Activated B cell treated with CpG ODN at 0.5 μM for 24 hours (primary cell): ENCODE results near the gene RASA1. TPM values are rescaled to one million over a fixed set of nuclear protein-coding genes. Genes with fewer than 3 reads are reported as not detected.

ENCODE experiments used
- ATAC-seq: fragments of 200-7000 bp; cut with Tn5 transposase; one replicate; pipeline ENCODE4 v1.10.0; 2021; ENCODE audit warnings: low read depth, mild to moderate bottlenecking, moderate library complexity
- CTCF ChIA-PET: fragments of 350-600 bp; sonication (Branson Sonifier 250); formaldehyde crosslinking; loops from one replicate; lab custom pipeline; 2021; ENCODE audit warnings: antibody characterized with exemption; lab: Charles Lee
- POLR2A ChIA-PET: fragments of 350-600 bp; sonication (Branson Sonifier 250); formaldehyde crosslinking; loops from one replicate; lab custom pipeline; 2021; ENCODE audit warnings: antibody characterized with exemption; lab: Charles Lee
- DNase-seq: peaks from one replicate; pipeline ENCODE4 v3.0.0; 2022
- H3K27ac Mint-ChIP-seq: one replicate; pipeline ENCODE4 v1.8.0; 2020; ENCODE audit warnings: mixed read lengths
- H3K27me3 Mint-ChIP-seq: one replicate; pipeline ENCODE4 v1.8.0; 2021; ENCODE audit warnings: mixed read lengths
- H3K36me3 Mint-ChIP-seq: one replicate; pipeline ENCODE4 v1.8.0; 2021; ENCODE audit warnings: low read depth, mixed read lengths
- H3K4me1 Mint-ChIP-seq: one replicate; pipeline ENCODE4 v1.8.0; 2021; ENCODE audit warnings: mixed read lengths
- H3K4me3 Mint-ChIP-seq: one replicate; pipeline ENCODE4 v1.8.0; 2020; ENCODE audit warnings: mild to moderate bottlenecking, mixed read lengths
- H3K9me3 Mint-ChIP-seq: one replicate; pipeline ENCODE4 v1.8.0; 2020; ENCODE audit warnings: mixed read lengths
- CTCF ChIP-seq: fragments of 200-600 bp; IDR thresholded peaks from one replicate; pipeline ENCODE4 v1.8.0; 2022; ENCODE audit warnings: antibody characterized with exemption, mild to moderate bottlenecking
- intact Hi-C: fragments of 100-400 bp; cut with micrococcal nuclease; formaldehyde crosslinking; loops from one replicate; pipeline ENCODE4 v1.15.1; 2024
- total RNA-seq: library from RNA; stranded (reverse); gene quantifications from 2 replicates; pipeline ENCODE4 v1.2.3, GENCODE V29; 2022

RASA1 gene
- total RNA-seq, 1 donor from 2014 or later, result 28.8 TPM

GRCh38 chr5:87394411-87395165, 126.9 kb downstream of the RASA1 start:
- no peak for ATAC-seq
- intact Hi-C loops, result no loop called here
- no peak overlapping the region for H3K4me3 Mint-ChIP-seq
- no peak overlapping the region for H3K27ac Mint-ChIP-seq
- no peaks in the 10 kb centered on the region for H3K9me3 Mint-ChIP-seq
- no peak for TF ChIP-seq CTCF
- no peak for DNase-seq
- POLR2A ChIA-PET, result no interaction called here
- peaks cover 1% of the 10 kb centered on the region for H3K4me1 Mint-ChIP-seq
- CTCF ChIA-PET, result interaction anchor here (1.4 kb wide), 1 partner anchor 331 kb away, joined by 3 read pairs; no protein-coding TSS in a partner anchor
- H3K27me3 Mint-ChIP-seq, result no peaks in the 10 kb centered on the region
- H3K36me3 Mint-ChIP-seq, result peaks cover 91% of the 10 kb centered on the region

GRCh38 chr5:87398981-87399614, 131.4 kb downstream of the RASA1 start:
- H3K27ac Mint-ChIP-seq, result no peak overlapping the region
- ATAC-seq (no peak), DNase-seq (no peak)
- intact Hi-C loops, result no loop called here
- no peaks in the 10 kb centered on the region for H3K27me3 Mint-ChIP-seq
- H3K36me3 Mint-ChIP-seq, result peaks cover 78% of the 10 kb centered on the region
- peaks cover 9% of the 10 kb centered on the region for H3K4me1 Mint-ChIP-seq
- no peak overlapping the region for H3K4me3 Mint-ChIP-seq
- no peaks in the 10 kb centered on the region for H3K9me3 Mint-ChIP-seq
- ChIA-PET POLR2A (no interaction called here), CTCF (interaction anchor here (1.1 to 4.5 kb wide), 6 partner anchors 13 to 412 kb away, joined by 4 to 51 read pairs (median 5); partner anchors contain the start of gene CCNH)
- TF ChIP-seq CTCF, result no peak

GRCh38 chr5:87399720-87400119, 132.0 kb downstream of the RASA1 start:
- H3K4me1 Mint-ChIP-seq, result peaks cover 9% of the 10 kb centered on the region
- intact Hi-C loops, result loop anchor here (1.0 kb wide), 5 partner anchors 13 to 519 kb away; partner anchors contain the start of gene CCNH

GRCh38 chr5:87400305-87400899, 132.7 kb downstream of the RASA1 start:
- ATAC-seq (peak; percentile 94), DNase-seq (no peak)
- H3K36me3 Mint-ChIP-seq, result peaks cover 78% of the 10 kb centered on the region
- no peaks in the 10 kb centered on the region for H3K27me3 Mint-ChIP-seq
- H3K4me1 Mint-ChIP-seq, result peaks cover 9% of the 10 kb centered on the region
- peak; percentile 17 for TF ChIP-seq CTCF
- CTCF ChIA-PET, result interaction anchor here (0.6 to 4.5 kb wide), 15 partner anchors 9 to 430 kb away, joined by 3 to 51 read pairs (median 4); partner anchors contain the start of gene CCNH
- H3K9me3 Mint-ChIP-seq, result no peaks in the 10 kb centered on the region
- POLR2A ChIA-PET, result interaction anchor here (0.7 kb wide), 1 partner anchor 11 kb away, joined by 3 read pairs; no protein-coding TSS in a partner anchor
- no peak overlapping the region for H3K4me3 Mint-ChIP-seq
- H3K27ac Mint-ChIP-seq, result no peak overlapping the region
- intact Hi-C loops, result loop anchor here (1.0 kb wide), 5 partner anchors 12 to 520 kb away; partner anchors contain the start of gene CCNH

More at GRCh38 chr5:87399720-87400119, 132.0 kb downstream of the RASA1 start:
- POLR2A ChIA-PET, result interaction anchor here (0.7 kb wide), 1 partner anchor 12 kb away, joined by 3 read pairs; no protein-coding TSS in a partner anchor
- peaks cover 78% of the 10 kb centered on the region for H3K36me3 Mint-ChIP-seq
- DNase-seq (no peak), ATAC-seq (no peak)
- H3K27ac Mint-ChIP-seq, result no peak overlapping the region
- H3K9me3 Mint-ChIP-seq, result no peaks in the 10 kb centered on the region
- TF ChIP-seq CTCF, result no peak
- no peaks in the 10 kb centered on the region for H3K27me3 Mint-ChIP-seq
- CTCF ChIA-PET, result interaction anchor here (0.6 to 4.5 kb wide), 14 partner anchors 8 to 430 kb away, joined by 3 to 51 read pairs (median 4); partner anchors contain the start of gene CCNH
- no peak overlapping the region for H3K4me3 Mint-ChIP-seq
